Measurements from ENCODE around the gene NFYC. TPM values are rescaled to one million over a fixed set of nuclear protein-coding genes. Genes with fewer than 3 reads are reported as not detected.
A peak's percentile ranks its signal among the peaks of the same experiment; 100 is the strongest.

Gene NFYC
- total RNA-seq, 1 experiment from 2014 or later: 63.3 TPM

- TF ChIP-seq EZH2phosphoT487 (IDR thresholded peaks at IDR 0.05; ENCODE audit: borderline replicate concordance) (no peak), SRF (IDR thresholded peaks at IDR 0.05; ENCODE audit: low read depth) (no peak)
- ChIA-PET RAD21 (ENCODE audit: low non-redundant PET in 1 of 2, low total read pairs in 2 of 2, uncharacterized antibody in 2 of 2, unreplicated experiment in 2 of 2) (no interaction called here), POLR2A (no interaction called here), CTCF (no interaction called here)
- Histone ChIP-seq H2AFZ (ENCODE audit: low read depth, low read length, poor library complexity, severe bottlenecking) (no peak overlapping the region), H3K36me3 (ENCODE audit: control insufficient read depth in 1 of 2, insufficient read depth in 2 of 2, low read length in 2 of 2) (no peaks in the 10 kb centered on the region), H3K9me2 (ENCODE audit: insufficient read depth) (no peaks in the 10 kb centered on the region), H4K20me1 (ENCODE audit: insufficient read depth) (no peaks in the 10 kb centered on the region), H3K4me1 (ENCODE audit: control insufficient read depth in 1 of 2, insufficient read depth in 2 of 2, low read length in 2 of 2) (peaks cover 13 to 62% of the 10 kb centered on the region in 2 experiments), H3K79me2 (ENCODE audit: insufficient read depth, low read length) (no peaks in the 10 kb centered on the region), H3K4me3 (replicated peaks in 1 of 2; ENCODE audit: low read depth in 1 of 2, low read length in 2 of 2) (no peak overlapping the region), H3K9me3 (ENCODE audit: control insufficient read depth in 1 of 2, insufficient read depth in 1 of 2, low read depth in 1 of 2, low read length in 2 of 2) (no peaks in the 10 kb centered on the region), H3K9ac (ENCODE audit: low read length) (no peak overlapping the region), H3K4me2 (ENCODE audit: low read length) (no peak overlapping the region), H3K27ac (ENCODE audit: low read depth, low read length) (no peak overlapping the region), H3K27me3 (ENCODE audit: insufficient read depth, low read length) (no peaks in the 10 kb centered on the region)
- BruUV-seq (replicated peaks): no TSS peak
- DNase-seq (ENCODE audit: low read depth, low spot score) (no peak), ATAC-seq (no peak)
- intact Hi-C loops (cut with micrococcal nuclease): no loop called here
Observed at GRCh38 chr1:40649592-40649930, 41.9 kb upstream of the NFYC start.

- TF ChIP-seq ZFX (IDR thresholded peaks at IDR 0.05): no peak
- TF ChIP-seq ZBTB33 (IDR thresholded peaks at IDR 0.05; ENCODE audit: extremely low read depth, insufficient replicate concordance, low read length): no peak
- TF ChIP-seq SIN3A (IDR thresholded peaks at IDR 0.05; ENCODE audit: low read depth): no peak
- peak in 2 of 3 experiments; percentile 45 to 53; a peak in 4 of 6 replicates for TF ChIP-seq CTCF (IDR thresholded peaks at IDR 0.05 in 2 of 3, conservative IDR thresholded peaks at IDR 0.05 in 1 of 3; ENCODE audit: borderline replicate concordance in 1 of 3, insufficient read depth in 1 of 3, low read depth in 2 of 3, low read length in 2 of 3)
- TF ChIP-seq EZH2 (IDR thresholded peaks at IDR 0.05): no peak
- TF ChIP-seq MAX (IDR thresholded peaks at IDR 0.05): no peak
- TF ChIP-seq REST (IDR thresholded peaks at IDR 0.05; ENCODE audit: low read depth): no peak
- TF ChIP-seq SRF (IDR thresholded peaks at IDR 0.05; ENCODE audit: low read depth): no peak
- TF ChIP-seq RAD21 (IDR thresholded peaks at IDR 0.05; ENCODE audit: low read depth): no peak
- intact Hi-C loops (cut with micrococcal nuclease): no loop called here
- ChIA-PET POLR2A (no interaction called here), RAD21 (ENCODE audit: low non-redundant PET in 1 of 2, low total read pairs in 2 of 2, uncharacterized antibody in 2 of 2, unreplicated experiment in 2 of 2) (no interaction called here), CTCF (no interaction called here)
- DNase-seq (ENCODE audit: low read depth, low spot score) (no peak), ATAC-seq (peak; percentile 46)
- H3K4me2 ChIP-seq (ENCODE audit: low read length): 0 out of 2 replicates have a peak overlapping the region, but pooled peaks have one; percentile 7
- BruUV-seq (replicated peaks): no TSS peak
- H3K9me3 ChIP-seq (ENCODE audit: control insufficient read depth in 1 of 2, insufficient read depth in 1 of 2, low read depth in 1 of 2, low read length in 2 of 2): no peaks in the 10 kb centered on the region
- no peaks in the 10 kb centered on the region for H3K79me2 ChIP-seq (ENCODE audit: insufficient read depth, low read length)
- no peaks in the 10 kb centered on the region for H4K20me1 ChIP-seq (ENCODE audit: insufficient read depth)
- H2AFZ ChIP-seq (ENCODE audit: low read depth, low read length, poor library complexity, severe bottlenecking): no peak overlapping the region
- no peak overlapping the region for H3K4me3 ChIP-seq (replicated peaks in 1 of 2; ENCODE audit: low read depth in 1 of 2, low read length in 2 of 2)
- H3K27ac ChIP-seq (ENCODE audit: low read depth, low read length): no peak overlapping the region
- peaks cover 13 to 62% of the 10 kb centered on the region in 2 experiments for H3K4me1 ChIP-seq (ENCODE audit: control insufficient read depth in 1 of 2, insufficient read depth in 2 of 2, low read length in 2 of 2)
- no peaks in the 10 kb centered on the region for H3K36me3 ChIP-seq (ENCODE audit: control insufficient read depth in 1 of 2, insufficient read depth in 2 of 2, low read length in 2 of 2)
- no peaks in the 10 kb centered on the region for H3K9me2 ChIP-seq (ENCODE audit: insufficient read depth)
- no peaks in the 10 kb centered on the region for H3K27me3 ChIP-seq (ENCODE audit: insufficient read depth, low read length)
- no peak overlapping the region for H3K9ac ChIP-seq (ENCODE audit: low read length)
Observed at GRCh38 chr1:40650075-40650474, 41.4 kb upstream of the NFYC start.
